ENCODE data around the gene KLHL2. TPM values are rescaled to one million over a fixed set of nuclear protein-coding genes. Genes with fewer than 3 reads are reported as not detected.

The KLHL2 gene
- total RNA-seq, 1 experiment from 2014 or later = 12.4 TPM

- TF ChIP-seq ZNF121 (CRISPR knock-in tag; IDR thresholded peaks at IDR 0.05) (no peak), KAT7 (CRISPR knock-in tag; IDR thresholded peaks at IDR 0.05; ENCODE audit: borderline replicate concordance) (no peak), ESRRA (CRISPR knock-in tag; IDR thresholded peaks at IDR 0.05; ENCODE audit: borderline replicate concordance) (no peak), TEAD1 (CRISPR knock-in tag; IDR thresholded peaks at IDR 0.05) (no peak), CREB1 (CRISPR knock-in tag; IDR thresholded peaks at IDR 0.05) (no peak), CDX4 (CRISPR knock-in tag; IDR thresholded peaks at IDR 0.05; ENCODE audit: borderline replicate concordance) (no peak), GABPB1 (CRISPR knock-in tag; IDR thresholded peaks at IDR 0.05) (no peak)
- TF ChIP-seq, protein P1, sequence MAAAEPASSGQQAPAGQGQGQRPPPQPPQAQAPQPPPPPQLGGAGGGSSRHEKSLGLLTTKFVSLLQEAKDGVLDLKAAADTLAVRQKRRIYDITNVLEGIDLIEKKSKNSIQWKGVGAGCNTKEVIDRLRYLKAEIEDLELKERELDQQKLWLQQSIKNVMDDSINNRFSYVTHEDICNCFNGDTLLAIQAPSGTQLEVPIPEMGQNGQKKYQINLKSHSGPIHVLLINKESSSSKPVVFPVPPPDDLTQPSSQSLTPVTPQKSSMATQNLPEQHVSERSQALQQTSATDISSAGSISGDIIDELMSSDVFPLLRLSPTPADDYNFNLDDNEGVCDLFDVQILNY (CRISPR knock-in tag; IDR thresholded peaks at IDR 0.05) = no peak
- TF ChIP-seq, protein P2, sequence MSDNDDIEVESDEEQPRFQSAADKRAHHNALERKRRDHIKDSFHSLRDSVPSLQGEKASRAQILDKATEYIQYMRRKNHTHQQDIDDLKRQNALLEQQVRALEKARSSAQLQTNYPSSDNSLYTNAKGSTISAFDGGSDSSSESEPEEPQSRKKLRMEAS (CRISPR knock-in tag; IDR thresholded peaks at IDR 0.05) = no peak
These were observed 112.1 kb downstream of the KLHL2 start (continued) for GRCh38 chr4:165319509-165319908.

- Mint-ChIP-seq H3K4me3 (no peak overlapping the region), H3K36me3 (no peaks in the 10 kb centered on the region), H3K4me1 (peaks cover 14% of the 10 kb centered on the region), H3K27ac (no peak overlapping the region; the same call in 1 of the 2 replicates), H3K9me3 (no peaks in the 10 kb centered on the region), H3K27me3 (ENCODE audit: low read depth) (no peaks in the 10 kb centered on the region)
- TF ChIP-seq, protein P3, sequence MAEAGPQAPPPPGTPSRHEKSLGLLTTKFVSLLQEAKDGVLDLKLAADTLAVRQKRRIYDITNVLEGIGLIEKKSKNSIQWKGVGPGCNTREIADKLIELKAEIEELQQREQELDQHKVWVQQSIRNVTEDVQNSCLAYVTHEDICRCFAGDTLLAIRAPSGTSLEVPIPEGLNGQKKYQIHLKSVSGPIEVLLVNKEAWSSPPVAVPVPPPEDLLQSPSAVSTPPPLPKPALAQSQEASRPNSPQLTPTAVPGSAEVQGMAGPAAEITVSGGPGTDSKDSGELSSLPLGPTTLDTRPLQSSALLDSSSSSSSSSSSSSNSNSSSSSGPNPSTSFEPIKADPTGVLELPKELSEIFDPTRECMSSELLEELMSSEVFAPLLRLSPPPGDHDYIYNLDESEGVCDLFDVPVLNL (CRISPR knock-in tag; IDR thresholded peaks at IDR 0.05; ENCODE audit: borderline replicate concordance, low read depth) = no peak
- TF ChIP-seq CDX4 (CRISPR knock-in tag; IDR thresholded peaks at IDR 0.05; ENCODE audit: borderline replicate concordance) (no peak), NFE2L1 (CRISPR knock-in tag; IDR thresholded peaks at IDR 0.05) (no peak), ZBTB21 (CRISPR knock-in tag; IDR thresholded peaks at IDR 0.05; ENCODE audit: borderline replicate concordance) (no peak), SP1 (CRISPR knock-in tag; conservative IDR thresholded peaks at IDR 0.05) (no peak), PRRX2 (CRISPR knock-in tag; IDR thresholded peaks at IDR 0.05) (no peak), ZNF219 (CRISPR knock-in tag; IDR thresholded peaks at IDR 0.05; ENCODE audit: borderline replicate concordance) (no peak), TEAD4 (CRISPR knock-in tag; IDR thresholded peaks at IDR 0.05) (no peak), ATF6 (CRISPR knock-in tag; IDR thresholded peaks at IDR 0.05) (no peak)
- TF ChIP-seq, protein P4, sequence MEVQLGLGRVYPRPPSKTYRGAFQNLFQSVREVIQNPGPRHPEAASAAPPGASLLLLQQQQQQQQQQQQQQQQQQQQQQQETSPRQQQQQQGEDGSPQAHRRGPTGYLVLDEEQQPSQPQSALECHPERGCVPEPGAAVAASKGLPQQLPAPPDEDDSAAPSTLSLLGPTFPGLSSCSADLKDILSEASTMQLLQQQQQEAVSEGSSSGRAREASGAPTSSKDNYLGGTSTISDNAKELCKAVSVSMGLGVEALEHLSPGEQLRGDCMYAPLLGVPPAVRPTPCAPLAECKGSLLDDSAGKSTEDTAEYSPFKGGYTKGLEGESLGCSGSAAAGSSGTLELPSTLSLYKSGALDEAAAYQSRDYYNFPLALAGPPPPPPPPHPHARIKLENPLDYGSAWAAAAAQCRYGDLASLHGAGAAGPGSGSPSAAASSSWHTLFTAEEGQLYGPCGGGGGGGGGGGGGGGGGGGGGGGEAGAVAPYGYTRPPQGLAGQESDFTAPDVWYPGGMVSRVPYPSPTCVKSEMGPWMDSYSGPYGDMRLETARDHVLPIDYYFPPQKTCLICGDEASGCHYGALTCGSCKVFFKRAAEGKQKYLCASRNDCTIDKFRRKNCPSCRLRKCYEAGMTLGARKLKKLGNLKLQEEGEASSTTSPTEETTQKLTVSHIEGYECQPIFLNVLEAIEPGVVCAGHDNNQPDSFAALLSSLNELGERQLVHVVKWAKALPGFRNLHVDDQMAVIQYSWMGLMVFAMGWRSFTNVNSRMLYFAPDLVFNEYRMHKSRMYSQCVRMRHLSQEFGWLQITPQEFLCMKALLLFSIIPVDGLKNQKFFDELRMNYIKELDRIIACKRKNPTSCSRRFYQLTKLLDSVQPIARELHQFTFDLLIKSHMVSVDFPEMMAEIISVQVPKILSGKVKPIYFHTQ (CRISPR knock-in tag; IDR thresholded peaks at IDR 0.05) = no peak
- ChIA-PET CTCF (interaction anchor here (1.1 kb wide), 1 partner anchor 212 kb away, joined by 5 read pairs; the partner anchor contains the start of gene TMEM192), POLR2A (interaction anchor here (0.6 kb wide), 1 partner anchor 21 kb away, joined by 3 read pairs; no protein-coding TSS in a partner anchor)
- DNase-seq (ENCODE audit: low spot score) = no peak
- no peak for ATAC-seq
These were observed 117.0 kb downstream of the KLHL2 start for GRCh38 chr4:165324236-165324917.

Measured in WTC11 (cell line).